ENCODE data around the gene GLYR1. TPM values are rescaled to one million over a fixed set of nuclear protein-coding genes. Genes with fewer than 3 reads are reported as not detected.
A peak's percentile ranks its signal among the peaks of the same experiment; 100 is the strongest.

Gene GLYR1
- total RNA-seq, 1 experiment from 2014 or later = 117 TPM

DNA sequence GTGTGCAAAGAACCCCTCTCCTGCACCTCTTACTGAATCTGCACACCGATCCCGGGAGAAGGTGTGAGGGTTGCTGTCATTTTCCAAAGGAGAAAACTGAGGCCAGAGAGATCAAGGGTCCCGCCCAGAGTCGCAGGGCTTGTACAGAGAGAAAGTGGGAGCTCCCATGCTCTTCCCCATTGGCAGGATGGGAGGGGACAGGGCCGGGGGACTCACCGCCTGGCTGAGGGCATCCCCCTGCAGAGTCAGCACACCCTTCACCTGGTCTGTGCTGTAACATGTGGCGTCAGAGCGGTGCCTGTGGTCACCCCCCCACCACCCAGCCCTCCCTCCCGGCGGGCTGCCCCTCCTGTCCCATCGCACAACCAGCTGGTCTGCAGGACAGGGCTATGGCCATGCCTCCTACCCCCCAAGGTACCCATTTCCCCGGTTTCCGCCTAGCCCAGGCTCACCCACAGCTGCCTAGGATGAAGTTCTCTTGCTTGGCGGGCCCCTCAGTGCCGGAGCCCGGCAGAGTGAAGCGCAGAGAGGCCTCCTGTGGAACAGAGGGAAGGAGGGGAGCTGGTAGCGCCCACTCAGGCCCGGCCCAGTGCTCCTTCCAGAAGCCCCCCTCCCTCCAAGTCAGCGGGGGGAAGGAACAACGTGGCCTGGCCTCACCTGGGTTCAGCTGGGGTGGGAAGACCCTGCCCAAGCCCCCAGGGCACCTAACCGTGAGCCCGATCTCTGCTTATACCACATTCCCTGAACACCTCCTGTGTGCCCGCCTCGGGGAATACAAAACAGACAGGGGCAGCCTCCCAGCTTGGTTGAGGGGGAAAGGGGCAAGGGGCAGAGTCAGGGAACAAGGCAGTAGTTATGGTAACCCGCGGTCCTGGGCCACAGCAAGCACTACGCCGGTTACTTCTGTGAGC is 45.8 kb downstream of the GLYR1 start:
- Mint-ChIP-seq H3K36me3 (ENCODE audit: insufficient read depth, unreplicated experiment) (peaks cover 39% of the 10 kb centered on the region), H3K9me3 (ENCODE audit: unreplicated experiment) (no peaks in the 10 kb centered on the region), H3K27ac (ENCODE audit: unreplicated experiment) (peak overlapping the region; percentile 48), H3K27me3 (ENCODE audit: insufficient read depth, unreplicated experiment) (no peaks in the 10 kb centered on the region), H3K4me1 (ENCODE audit: low read depth, unreplicated experiment) (peaks cover 10% of the 10 kb centered on the region), H3K4me3 (ENCODE audit: unreplicated experiment) (peak overlapping the region; percentile 77)
- BruUV-seq (replicated peaks) = no TSS peak
- H3K4me3 ChIP-seq (ENCODE audit: low read depth, low read length) = peak overlapping the region; percentile 74
- ChIA-PET POLR2A (interaction anchor here (1.1 to 1.5 kb wide), 2 partner anchors 47 to 325 kb away, joined by 3 to 5 read pairs; partner anchors contain the start of gene HMOX2), CTCF (no interaction called here)
- intact Hi-C loops (cut with micrococcal nuclease; ENCODE audit: unreplicated experiment) = loop anchor here (5.0 kb wide), 1 partner anchor 109 kb away; the partner anchor contains the start of gene NUDT16L1
- no peaks in the 10 kb centered on the region for H3K27me3 ChIP-seq (replicated peaks; ENCODE audit: control insufficient read depth, insufficient read depth, low read length)
- no peak for DNase-seq
- TF ChIP-seq CTCF (IDR thresholded peaks at IDR 0.05; ENCODE audit: insufficient read depth in 1 of 2, low read depth in 1 of 2, low read length in 1 of 2, severe bottlenecking in 1 of 2, unreplicated experiment in 1 of 2) = no peak
- peaks cover 9% of the 10 kb centered on the region; the same call in 1 of the 2 replicates for H3K4me1 ChIP-seq
- no peaks in the 10 kb centered on the region for H3K36me3 ChIP-seq (ENCODE audit: control insufficient read depth, insufficient read depth, low read length)
- H3K9me3 ChIP-seq = no peaks in the 10 kb centered on the region

DNA sequence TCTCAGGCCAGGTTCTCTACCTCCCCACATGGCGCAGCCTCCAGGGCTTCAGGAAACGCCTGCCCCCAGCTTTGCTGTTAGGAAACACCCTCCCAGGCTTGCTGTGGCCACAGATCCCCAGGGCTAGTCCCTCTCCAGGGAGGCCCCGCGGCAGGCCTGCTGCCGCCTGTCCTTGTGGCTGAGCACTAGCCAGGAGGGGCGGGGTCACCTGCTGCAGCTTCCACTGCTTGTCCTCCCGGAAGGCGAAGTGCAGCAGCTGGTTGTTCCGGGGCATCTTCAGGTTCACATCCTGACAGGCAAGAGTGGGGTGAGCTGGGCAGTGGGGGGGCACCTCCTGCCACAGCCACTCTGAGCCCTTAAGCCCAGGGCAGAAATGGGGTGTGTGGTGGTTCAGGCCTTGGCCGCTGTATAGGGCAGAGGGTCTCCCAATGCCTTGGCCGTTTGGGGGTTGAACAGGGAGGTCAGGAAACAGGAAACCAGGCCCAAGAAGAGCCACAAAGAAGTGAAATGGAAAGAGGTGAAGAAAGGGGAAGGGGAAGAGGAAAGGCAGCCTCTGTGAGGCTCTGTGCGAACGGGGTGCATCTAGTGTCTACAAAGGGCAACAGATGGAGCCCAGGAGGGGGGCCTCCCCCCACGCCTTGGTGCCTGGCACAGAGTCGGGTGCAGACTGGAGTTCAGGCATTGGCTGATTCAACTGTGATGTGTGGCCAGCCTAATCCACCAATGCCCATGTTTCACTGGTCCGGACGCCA is 46.6 kb downstream of the GLYR1 start:
- DNase-seq = no peak

More for the DNA sequence above, 46.6 kb downstream of the GLYR1 start:
- H3K9me3 Mint-ChIP-seq (ENCODE audit: unreplicated experiment) = no peaks in the 10 kb centered on the region
- BruUV-seq (replicated peaks) = no TSS peak
- peaks cover 10% of the 10 kb centered on the region for H3K4me1 Mint-ChIP-seq (ENCODE audit: low read depth, unreplicated experiment)
- no peak overlapping the region for H3K4me3 ChIP-seq (ENCODE audit: low read depth, low read length)
- no peak for TF ChIP-seq CTCF (IDR thresholded peaks at IDR 0.05; ENCODE audit: insufficient read depth in 1 of 2, low read depth in 1 of 2, low read length in 1 of 2, severe bottlenecking in 1 of 2, unreplicated experiment in 1 of 2)
- no peaks in the 10 kb centered on the region for H3K9me3 ChIP-seq
- peaks cover 33% of the 10 kb centered on the region for H3K36me3 Mint-ChIP-seq (ENCODE audit: insufficient read depth, unreplicated experiment)
- H3K27ac Mint-ChIP-seq (ENCODE audit: unreplicated experiment) = no peak overlapping the region
- peaks cover 9% of the 10 kb centered on the region; the same call in 1 of the 2 replicates for H3K4me1 ChIP-seq
- H3K36me3 ChIP-seq (ENCODE audit: control insufficient read depth, insufficient read depth, low read length) = no peaks in the 10 kb centered on the region
- peak overlapping the region; percentile 77 for H3K4me3 Mint-ChIP-seq (ENCODE audit: unreplicated experiment)
- no peaks in the 10 kb centered on the region for H3K27me3 ChIP-seq (replicated peaks; ENCODE audit: control insufficient read depth, insufficient read depth, low read length)
- intact Hi-C loops (cut with micrococcal nuclease; ENCODE audit: unreplicated experiment) = loop anchor here (5.0 kb wide), 1 partner anchor 108 kb away; the partner anchor contains the start of gene NUDT16L1
- no peaks in the 10 kb centered on the region for H3K27me3 Mint-ChIP-seq (ENCODE audit: insufficient read depth, unreplicated experiment)
- ChIA-PET CTCF (no interaction called here), POLR2A (no interaction called here)

Data from Caco-2 (cell line).